Metanephros (tissue), 1 donor: ENCODE results near the gene LAMA5. TPM values are rescaled to one million over a fixed set of nuclear protein-coding genes. Genes with fewer than 3 reads are reported as not detected.

ENCODE experiments used
- total RNA-seq: library from RNA; depleted of rRNA; stranded (reverse); fragments of >200 nt; gene quantifications from one replicate; pipeline ENCODE4 v1.2.3, GENCODE V29; 2014

LAMA5 gene, protein sequence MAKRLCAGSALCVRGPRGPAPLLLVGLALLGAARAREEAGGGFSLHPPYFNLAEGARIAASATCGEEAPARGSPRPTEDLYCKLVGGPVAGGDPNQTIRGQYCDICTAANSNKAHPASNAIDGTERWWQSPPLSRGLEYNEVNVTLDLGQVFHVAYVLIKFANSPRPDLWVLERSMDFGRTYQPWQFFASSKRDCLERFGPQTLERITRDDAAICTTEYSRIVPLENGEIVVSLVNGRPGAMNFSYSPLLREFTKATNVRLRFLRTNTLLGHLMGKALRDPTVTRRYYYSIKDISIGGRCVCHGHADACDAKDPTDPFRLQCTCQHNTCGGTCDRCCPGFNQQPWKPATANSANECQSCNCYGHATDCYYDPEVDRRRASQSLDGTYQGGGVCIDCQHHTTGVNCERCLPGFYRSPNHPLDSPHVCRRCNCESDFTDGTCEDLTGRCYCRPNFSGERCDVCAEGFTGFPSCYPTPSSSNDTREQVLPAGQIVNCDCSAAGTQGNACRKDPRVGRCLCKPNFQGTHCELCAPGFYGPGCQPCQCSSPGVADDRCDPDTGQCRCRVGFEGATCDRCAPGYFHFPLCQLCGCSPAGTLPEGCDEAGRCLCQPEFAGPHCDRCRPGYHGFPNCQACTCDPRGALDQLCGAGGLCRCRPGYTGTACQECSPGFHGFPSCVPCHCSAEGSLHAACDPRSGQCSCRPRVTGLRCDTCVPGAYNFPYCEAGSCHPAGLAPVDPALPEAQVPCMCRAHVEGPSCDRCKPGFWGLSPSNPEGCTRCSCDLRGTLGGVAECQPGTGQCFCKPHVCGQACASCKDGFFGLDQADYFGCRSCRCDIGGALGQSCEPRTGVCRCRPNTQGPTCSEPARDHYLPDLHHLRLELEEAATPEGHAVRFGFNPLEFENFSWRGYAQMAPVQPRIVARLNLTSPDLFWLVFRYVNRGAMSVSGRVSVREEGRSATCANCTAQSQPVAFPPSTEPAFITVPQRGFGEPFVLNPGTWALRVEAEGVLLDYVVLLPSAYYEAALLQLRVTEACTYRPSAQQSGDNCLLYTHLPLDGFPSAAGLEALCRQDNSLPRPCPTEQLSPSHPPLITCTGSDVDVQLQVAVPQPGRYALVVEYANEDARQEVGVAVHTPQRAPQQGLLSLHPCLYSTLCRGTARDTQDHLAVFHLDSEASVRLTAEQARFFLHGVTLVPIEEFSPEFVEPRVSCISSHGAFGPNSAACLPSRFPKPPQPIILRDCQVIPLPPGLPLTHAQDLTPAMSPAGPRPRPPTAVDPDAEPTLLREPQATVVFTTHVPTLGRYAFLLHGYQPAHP (N-terminal part only)
- total RNA-seq: 191 TPM

GRCh38 chr20:62367136-62367632 lies at the start of gene LAMA5:
Gene LAMA5, minus strand, starts transcription at chr20:62367312. Its CDS starts 67 bp downstream, at chr20:62367245.

DNA sequence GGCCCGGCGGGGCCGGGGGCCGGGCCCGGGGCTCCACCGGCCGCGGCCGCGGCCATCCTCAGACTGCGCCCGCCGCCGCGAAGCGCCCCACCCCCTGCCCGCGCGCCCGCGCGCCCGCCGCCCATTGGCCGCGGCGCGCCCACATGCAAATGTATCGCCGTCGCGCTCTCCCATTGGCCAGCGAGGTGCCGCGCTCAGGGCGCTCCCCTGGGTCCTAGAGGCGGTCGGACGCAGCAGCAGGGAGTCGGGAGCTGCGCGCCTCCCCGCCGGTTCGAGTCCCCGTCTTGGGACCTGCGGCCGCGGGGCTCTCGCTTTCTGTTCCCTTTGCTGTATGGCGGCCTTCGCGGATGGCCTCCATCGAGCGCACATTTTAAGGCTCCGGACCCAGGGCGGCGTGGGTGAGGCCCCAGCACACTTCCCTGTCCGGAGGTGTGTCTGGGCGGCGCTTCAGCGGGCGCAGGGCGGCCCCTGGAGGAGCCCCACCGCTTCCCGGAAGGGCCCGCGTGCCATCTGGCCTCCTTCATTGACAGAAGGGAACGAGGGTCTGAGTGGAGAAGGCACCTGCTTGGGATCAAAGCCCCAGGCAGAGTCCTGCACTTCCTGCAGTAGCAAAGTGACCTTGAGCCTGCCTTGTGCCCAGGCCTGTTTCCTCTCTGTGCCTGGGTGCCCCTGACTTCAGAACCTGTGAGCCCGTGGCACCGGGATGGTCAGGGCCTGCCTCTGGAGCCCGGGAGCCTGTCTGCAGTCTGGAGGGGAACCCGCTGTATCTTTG lies 40.3 kb upstream of the LAMA5 start, which contains the start of gene CABLES2:
Gene CABLES2, minus strand, starts transcription at position 65 of the 772 bp plus-strand sequence. Its CDS starts 9 bp downstream, at position 56.

GRCh38 chr20:62386383-62387218 lies 19.5 kb upstream of the LAMA5 start, which contains the start of gene RPS21:
Gene RPS21, plus strand, starts transcription at chr20:62387103. Its CDS starts 236 bp downstream, at chr20:62387339.

GRCh38 chr20:62302341-62303061 lies 64.6 kb downstream of the LAMA5 start, which contains the start of gene ADRM1:
Gene ADRM1, plus strand, starts transcription at chr20:62302997. Its CDS starts 572 bp downstream, at chr20:62303569.

Other genes starting within 250 kb of the LAMA5 start
- 52.7 TPM for gene LSM14B, start 244.8 kb downstream of the LAMA5 start, total RNA-seq
- 129 TPM for gene PSMA7, start 223.9 kb downstream of the LAMA5 start, total RNA-seq
- gene SS18L1, start 223.5 kb downstream of the LAMA5 start, total RNA-seq: 27.2 TPM
- gene MTG2, start 184.3 kb downstream of the LAMA5 start, total RNA-seq: 22.6 TPM
- 0.23 TPM for gene HRH3, start 147.0 kb downstream of the LAMA5 start, total RNA-seq
- 35.4 TPM for gene OSBPL2, start 128.8 kb downstream of the LAMA5 start, total RNA-seq
- 58.3 TPM for gene ADRM1, start 64.3 kb downstream of the LAMA5 start, total RNA-seq
- gene RPS21, start 19.8 kb upstream of the LAMA5 start, total RNA-seq: 1,739 TPM
- 4.6 TPM for gene CABLES2, start 40.0 kb upstream of the LAMA5 start, total RNA-seq
- 0.93 TPM for gene RBBP8NL, start 60.2 kb upstream of the LAMA5 start, total RNA-seq
- gene GATA5, start 108.7 kb upstream of the LAMA5 start, total RNA-seq: 11.7 TPM